Measurements from ENCODE around the gene CPVL. TPM values are rescaled to one million over a fixed set of nuclear protein-coding genes. Genes with fewer than 3 reads are reported as not detected.

CPVL gene
- total RNA-seq, 1 experiment from 2014 or later = 10.3 TPM

DNA sequence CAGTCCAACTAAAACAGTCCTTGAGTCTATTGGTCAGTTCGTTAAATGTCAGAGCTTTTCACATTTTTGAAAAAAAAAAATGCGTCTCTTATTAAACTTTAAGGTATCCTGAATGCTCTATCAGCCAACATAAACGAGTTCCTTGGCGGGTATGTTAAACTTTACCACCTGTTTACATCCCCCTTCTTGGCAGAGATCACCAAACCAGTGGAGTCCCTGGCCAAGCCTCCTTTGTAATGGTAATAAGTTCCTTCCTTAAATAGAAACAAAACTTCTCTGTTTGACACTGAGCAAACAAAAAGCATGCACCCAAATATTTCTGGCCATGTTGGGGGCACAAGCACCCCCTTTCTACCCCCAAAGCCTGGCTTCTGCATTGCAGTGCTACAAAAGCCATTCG is 191.4 kb downstream of the CPVL start (continued):
- no peak for TF ChIP-seq CEBPB (IDR thresholded peaks at IDR 0.05; ENCODE audit: low read depth)
- TF ChIP-seq YY1 (IDR thresholded peaks at IDR 0.05; ENCODE audit: extremely low read depth, insufficient replicate concordance, low read depth, low read length) = no peak
- no peak for TF ChIP-seq JUND (IDR thresholded peaks at IDR 0.05)
- TF ChIP-seq SIN3A (IDR thresholded peaks at IDR 0.05; ENCODE audit: low read depth) = no peak

DNA sequence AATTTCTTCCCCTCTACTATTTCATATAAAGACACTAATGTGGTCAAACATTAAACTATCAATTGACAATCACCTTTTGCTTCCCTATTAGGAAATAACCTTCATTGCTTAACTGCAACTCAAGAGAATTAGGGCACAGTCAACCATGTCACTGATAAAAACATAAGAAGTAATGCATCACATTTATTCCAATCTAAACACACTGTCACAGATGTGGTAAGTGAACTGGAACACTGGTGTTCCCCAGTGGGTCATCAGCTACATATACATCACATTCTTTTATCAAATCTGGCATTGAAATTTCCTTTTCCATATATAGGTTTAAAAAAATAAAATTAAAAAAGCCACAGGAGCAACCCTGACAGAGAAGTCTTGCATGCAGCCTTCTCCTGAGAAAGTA is 191.9 kb downstream of the CPVL start:
- Histone ChIP-seq H3K9ac (ENCODE audit: low read length) (no peak overlapping the region), H3K27me3 (ENCODE audit: insufficient read depth, low read length) (no peaks in the 10 kb centered on the region), H3K36me3 (ENCODE audit: control insufficient read depth in 1 of 2, insufficient read depth in 2 of 2, low read length in 2 of 2) (no peaks in the 10 kb centered on the region), H3K4me2 (ENCODE audit: low read length) (no peak overlapping the region), H3K27ac (ENCODE audit: low read depth, low read length) (no peak overlapping the region), H3K4me1 (ENCODE audit: control insufficient read depth in 1 of 2, insufficient read depth in 2 of 2, low read length in 2 of 2) (no peaks in the 10 kb centered on the region), H2AFZ (ENCODE audit: low read depth, low read length, poor library complexity, severe bottlenecking) (no peak overlapping the region), H3K4me3 (replicated peaks in 1 of 2; ENCODE audit: low read depth in 1 of 2, low read length in 2 of 2) (no peak overlapping the region), H3K9me3 (ENCODE audit: control insufficient read depth in 1 of 2, insufficient read depth in 1 of 2, low read depth in 1 of 2, low read length in 2 of 2) (no peaks in the 10 kb centered on the region), H3K9me2 (ENCODE audit: insufficient read depth) (no peaks in the 10 kb centered on the region), H4K20me1 (ENCODE audit: insufficient read depth) (no peaks in the 10 kb centered on the region), H3K79me2 (ENCODE audit: insufficient read depth, low read length) (no peaks in the 10 kb centered on the region)
- intact Hi-C loops (cut with micrococcal nuclease) = no loop called here
- no peak for DNase-seq (ENCODE audit: low read depth, low spot score)
- ChIA-PET RAD21 (ENCODE audit: low non-redundant PET in 1 of 2, low total read pairs in 2 of 2, uncharacterized antibody in 2 of 2, unreplicated experiment in 2 of 2) (no interaction called here), CTCF (interaction anchor here (1.7 kb wide), 1 partner anchor 152 kb away, joined by 4 read pairs; no protein-coding TSS in a partner anchor), POLR2A (no interaction called here)
- TF ChIP-seq YY1 (IDR thresholded peaks at IDR 0.05; ENCODE audit: extremely low read depth, insufficient replicate concordance, low read depth, low read length) = no peak
- no peak for TF ChIP-seq POLR2AphosphoS5 (IDR thresholded peaks at IDR 0.05; ENCODE audit: low read depth, low read length)
- no peak for TF ChIP-seq SIN3A (IDR thresholded peaks at IDR 0.05; ENCODE audit: low read depth)
- TF ChIP-seq, protein P1, sequence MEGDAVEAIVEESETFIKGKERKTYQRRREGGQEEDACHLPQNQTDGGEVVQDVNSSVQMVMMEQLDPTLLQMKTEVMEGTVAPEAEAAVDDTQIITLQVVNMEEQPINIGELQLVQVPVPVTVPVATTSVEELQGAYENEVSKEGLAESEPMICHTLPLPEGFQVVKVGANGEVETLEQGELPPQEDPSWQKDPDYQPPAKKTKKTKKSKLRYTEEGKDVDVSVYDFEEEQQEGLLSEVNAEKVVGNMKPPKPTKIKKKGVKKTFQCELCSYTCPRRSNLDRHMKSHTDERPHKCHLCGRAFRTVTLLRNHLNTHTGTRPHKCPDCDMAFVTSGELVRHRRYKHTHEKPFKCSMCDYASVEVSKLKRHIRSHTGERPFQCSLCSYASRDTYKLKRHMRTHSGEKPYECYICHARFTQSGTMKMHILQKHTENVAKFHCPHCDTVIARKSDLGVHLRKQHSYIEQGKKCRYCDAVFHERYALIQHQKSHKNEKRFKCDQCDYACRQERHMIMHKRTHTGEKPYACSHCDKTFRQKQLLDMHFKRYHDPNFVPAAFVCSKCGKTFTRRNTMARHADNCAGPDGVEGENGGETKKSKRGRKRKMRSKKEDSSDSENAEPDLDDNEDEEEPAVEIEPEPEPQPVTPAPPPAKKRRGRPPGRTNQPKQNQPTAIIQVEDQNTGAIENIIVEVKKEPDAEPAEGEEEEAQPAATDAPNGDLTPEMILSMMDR (IDR thresholded peaks at IDR 0.05 in 2 of 3, conservative IDR thresholded peaks at IDR 0.05 in 1 of 3; ENCODE audit: borderline replicate concordance in 1 of 3, insufficient read depth in 1 of 3, low read depth in 2 of 3, low read length in 2 of 3) = no peak
- TF ChIP-seq SRF (IDR thresholded peaks at IDR 0.05; ENCODE audit: low read depth) = no peak
- no peak for TF ChIP-seq SP1 (IDR thresholded peaks at IDR 0.05; ENCODE audit: low read depth)
- TF ChIP-seq EZH2phosphoT487 (IDR thresholded peaks at IDR 0.05; ENCODE audit: borderline replicate concordance) = no peak
- no peak for TF ChIP-seq POLR2A (IDR thresholded peaks at IDR 0.05; ENCODE audit: borderline replicate concordance, extremely low read depth, insufficient read depth, insufficient read length)
- no peak for ATAC-seq
- BruUV-seq (replicated peaks) = no TSS peak
